ENCODE measurements around the gene IFT57. TPM values are rescaled to one million over a fixed set of nuclear protein-coding genes. Genes with fewer than 3 reads are reported as not detected.
A peak's percentile ranks its signal among the peaks of the same experiment; 100 is the strongest.

IFT57 gene
- total and polyA plus RNA-seq, 2 donors (not counting 1 experiment from before 2014, with no cell fraction given), result 53.6 to 94.4 TPM

DNA sequence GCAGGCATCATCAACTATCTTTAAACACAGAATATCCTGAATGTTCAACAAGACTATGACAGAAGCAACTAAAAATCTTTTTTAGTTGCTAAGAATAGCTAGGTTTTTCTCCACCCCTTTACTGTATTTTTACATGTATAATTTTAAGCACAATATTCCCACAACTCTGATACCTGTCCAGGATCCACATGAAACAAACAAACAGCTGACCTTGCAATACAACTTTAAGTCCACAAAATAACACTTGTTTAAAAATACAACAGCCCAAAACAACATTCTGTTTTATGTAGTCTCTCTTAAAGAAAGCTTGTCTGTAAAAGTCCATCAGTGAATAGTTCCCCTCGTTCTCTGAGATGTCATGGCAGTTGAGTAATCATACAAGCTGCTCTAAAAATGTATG lies 41.1 kb downstream of the IFT57 start:
- CTCF ChIA-PET, result interaction anchor here (1.3 kb wide), 1 partner anchor 80 kb away, joined by 3 read pairs; no protein-coding TSS in a partner anchor
- ATAC-seq (ENCODE audit: low read depth) (no peak), DNase-seq (no peak)
- no peaks in the 10 kb centered on the region for H3K27me3 Mint-ChIP-seq
- POLR2A ChIA-PET, result no interaction called here
- peak overlapping the region; percentile 66 for H3K27ac Mint-ChIP-seq
- H3K4me1 Mint-ChIP-seq, result peaks cover 47% of the 10 kb centered on the region
- H3K36me3 ChIP-seq (replicated peaks in 1 of 2; ENCODE audit: control extremely low read depth in 1 of 2, control insufficient read depth in 1 of 2, extremely low read depth in 1 of 2, insufficient read depth in 2 of 2, low read length in 1 of 2), result peaks cover 4 to 16% of the 10 kb centered on the region in 2 experiments
- H3K9ac ChIP-seq (ENCODE audit: low read length), result no peak overlapping the region
- H3K27me3 ChIP-seq (replicated peaks in 1 of 4; ENCODE audit: control extremely low read depth in 1 of 4, control insufficient read depth in 3 of 4, insufficient read depth in 4 of 4, low read length in 3 of 4), result no peaks in the 10 kb centered on the region
- H3K4me2 ChIP-seq (replicated peaks; ENCODE audit: low read depth, low read length, poor library complexity, severe bottlenecking), result peak overlapping the region; percentile 15
- peaks cover 0 to 11% of the 10 kb centered on the region in 2 donors for H3K4me1 ChIP-seq (ENCODE audit: control insufficient read depth in 2 of 2, insufficient read depth in 2 of 2, low read length in 2 of 2)
- no peaks in the 10 kb centered on the region for H4K20me1 ChIP-seq (ENCODE audit: control insufficient read depth, insufficient read depth, low read length, poor library complexity, severe bottlenecking)
- no peak overlapping the region for H2AFZ ChIP-seq (ENCODE audit: insufficient read depth, low read depth, low read length, poor library complexity, severe bottlenecking)
- H3K27ac ChIP-seq (ENCODE audit: low read length in 2 of 2), result peak overlapping the region in 1 of 2 donors; percentile 23
- TF ChIP-seq EZH2 (IDR thresholded peaks at IDR 0.05; ENCODE audit: borderline replicate concordance, insufficient read depth, low read depth, low read length, poor library complexity, severe bottlenecking), result no peak
- TF ChIP-seq, protein P1, sequence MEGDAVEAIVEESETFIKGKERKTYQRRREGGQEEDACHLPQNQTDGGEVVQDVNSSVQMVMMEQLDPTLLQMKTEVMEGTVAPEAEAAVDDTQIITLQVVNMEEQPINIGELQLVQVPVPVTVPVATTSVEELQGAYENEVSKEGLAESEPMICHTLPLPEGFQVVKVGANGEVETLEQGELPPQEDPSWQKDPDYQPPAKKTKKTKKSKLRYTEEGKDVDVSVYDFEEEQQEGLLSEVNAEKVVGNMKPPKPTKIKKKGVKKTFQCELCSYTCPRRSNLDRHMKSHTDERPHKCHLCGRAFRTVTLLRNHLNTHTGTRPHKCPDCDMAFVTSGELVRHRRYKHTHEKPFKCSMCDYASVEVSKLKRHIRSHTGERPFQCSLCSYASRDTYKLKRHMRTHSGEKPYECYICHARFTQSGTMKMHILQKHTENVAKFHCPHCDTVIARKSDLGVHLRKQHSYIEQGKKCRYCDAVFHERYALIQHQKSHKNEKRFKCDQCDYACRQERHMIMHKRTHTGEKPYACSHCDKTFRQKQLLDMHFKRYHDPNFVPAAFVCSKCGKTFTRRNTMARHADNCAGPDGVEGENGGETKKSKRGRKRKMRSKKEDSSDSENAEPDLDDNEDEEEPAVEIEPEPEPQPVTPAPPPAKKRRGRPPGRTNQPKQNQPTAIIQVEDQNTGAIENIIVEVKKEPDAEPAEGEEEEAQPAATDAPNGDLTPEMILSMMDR (IDR thresholded peaks at IDR 0.05), result no peak
- H3K4me3 ChIP-seq (ENCODE audit: control extremely low read depth in 1 of 5, extremely low read depth in 1 of 5, insufficient read depth in 1 of 5, low read depth in 2 of 5, low read length in 4 of 5), result no peak overlapping the region
- H3K9me3 ChIP-seq (ENCODE audit: control extremely low read depth in 1 of 3, control insufficient read depth in 2 of 3, insufficient read depth in 1 of 3, low read length in 2 of 3), result peaks cover 0 to 4% (median 2%) of the 10 kb centered on the region in 3 donors
- peaks cover 3% of the 10 kb centered on the region for H3K9me3 Mint-ChIP-seq (ENCODE audit: insufficient read depth)
- H3K4me3 Mint-ChIP-seq, result peak overlapping the region; percentile 49
- no CpG with 5 or more reads among the region's 1 CpG for WGBS (ENCODE audit: insufficient coverage)
- intact Hi-C loops (cut with micrococcal nuclease), result loop anchor here (5.0 to 10.0 kb wide), 2 partner anchors 36 to 46 kb away; no protein-coding TSS in a partner anchor
- H3K79me2 ChIP-seq (ENCODE audit: control insufficient read depth, insufficient read depth, low read length), result peaks cover 34% of the 10 kb centered on the region

DNA sequence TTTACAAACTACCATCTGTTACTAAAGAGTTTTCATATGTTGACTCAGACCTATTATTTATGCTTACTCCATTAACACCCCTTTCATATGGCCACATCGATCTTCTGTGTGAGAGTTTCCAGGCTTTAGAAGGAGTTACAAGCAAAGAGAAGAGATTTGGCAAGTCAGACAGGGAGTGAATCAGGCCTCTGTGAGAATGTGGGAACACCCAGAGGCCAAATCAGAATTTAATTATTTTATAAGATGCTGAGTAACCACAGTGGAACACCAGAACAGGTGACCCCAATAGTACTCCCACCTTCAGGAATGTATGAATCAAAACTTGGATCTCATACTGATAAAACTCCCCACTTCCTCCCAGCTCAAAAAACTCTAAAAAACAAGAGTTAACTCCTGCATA lies 42.0 kb downstream of the IFT57 start:
- Histone ChIP-seq H3K36me3 (replicated peaks in 1 of 2; ENCODE audit: control extremely low read depth in 1 of 2, control insufficient read depth in 1 of 2, extremely low read depth in 1 of 2, insufficient read depth in 2 of 2, low read length in 1 of 2) (peaks cover 0 to 7% of the 10 kb centered on the region in 2 experiments), H3K9ac (ENCODE audit: low read length) (no peak overlapping the region), H3K4me2 (replicated peaks; ENCODE audit: low read depth, low read length, poor library complexity, severe bottlenecking) (no peak overlapping the region), H3K9me3 (ENCODE audit: control extremely low read depth in 1 of 3, control insufficient read depth in 2 of 3, insufficient read depth in 1 of 3, low read length in 2 of 3) (no peaks in the 10 kb centered on the region), H3K27ac (ENCODE audit: low read length in 2 of 2) (no peak overlapping the region), H3K4me1 (ENCODE audit: control insufficient read depth in 2 of 2, insufficient read depth in 2 of 2, low read length in 2 of 2) (peaks cover 0 to 11% of the 10 kb centered on the region in 2 donors), H4K20me1 (ENCODE audit: control insufficient read depth, insufficient read depth, low read length, poor library complexity, severe bottlenecking) (no peaks in the 10 kb centered on the region), H3K4me3 (ENCODE audit: control extremely low read depth in 1 of 5, extremely low read depth in 1 of 5, insufficient read depth in 1 of 5, low read depth in 2 of 5, low read length in 4 of 5) (no peak overlapping the region), H3K79me2 (ENCODE audit: control insufficient read depth, insufficient read depth, low read length) (peaks cover 34% of the 10 kb centered on the region), H3K27me3 (replicated peaks in 1 of 4; ENCODE audit: control extremely low read depth in 1 of 4, control insufficient read depth in 3 of 4, insufficient read depth in 4 of 4, low read length in 3 of 4) (no peaks in the 10 kb centered on the region), H2AFZ (ENCODE audit: insufficient read depth, low read depth, low read length, poor library complexity, severe bottlenecking) (no peak overlapping the region)
- intact Hi-C loops (cut with micrococcal nuclease), result loop anchor here (5.0 to 10.0 kb wide), 2 partner anchors 37 to 45 kb away; no protein-coding TSS in a partner anchor
- WGBS (ENCODE audit: insufficient coverage), result no CpG with 5 or more reads among the region's 1 CpG
- Mint-ChIP-seq H3K27ac (no peak overlapping the region), H3K9me3 (ENCODE audit: insufficient read depth) (peaks cover 3% of the 10 kb centered on the region), H3K4me1 (peaks cover 47% of the 10 kb centered on the region), H3K4me3 (no peak overlapping the region), H3K27me3 (no peaks in the 10 kb centered on the region)
- TF ChIP-seq, protein P1 (IDR thresholded peaks at IDR 0.05), result no peak
- no peak for TF ChIP-seq EZH2 (IDR thresholded peaks at IDR 0.05; ENCODE audit: borderline replicate concordance, insufficient read depth, low read depth, low read length, poor library complexity, severe bottlenecking)
- ChIA-PET POLR2A (no interaction called here), CTCF (interaction anchor here (1.3 kb wide), 1 partner anchor 79 kb away, joined by 3 read pairs; no protein-coding TSS in a partner anchor)
- ATAC-seq (ENCODE audit: low read depth) (no peak), DNase-seq (no peak)

All from B cell (primary cell).